SU-DHL-6 (cell line): Measurements from ENCODE around the gene CARD16.
"Not testable (repeated sequence)": the region's sequence is repeated elsewhere in the genome, so short reads cannot be mapped to it uniquely, and the experiment has no call there.

Experiments
- H2AFZ ChIP-seq: fragments of 200-600 bp; sonication (generic); 2 replicates; pipeline ENCODE4 v1.6.1; 2014; ENCODE audit warnings: low read depth, mild to moderate bottlenecking, moderate library complexity, mixed read lengths, antibody characterized with exemption, low read length; ENCODE audit not compliant: severe bottlenecking
- H3F3A ChIP-seq: fragments of 200-600 bp; shearing (Covaris generic); 2 replicates; pipeline ENCODE4 v1.6.0; 2016; ENCODE audit warnings: antibody characterized with exemption, mild to moderate bottlenecking; ENCODE audit not compliant: insufficient read depth
- H3K27ac ChIP-seq: fragments of 200-600 bp; sonication (generic); 2 replicates; pipeline ENCODE4 v1.5.1; 2016; ENCODE audit warnings: low read depth, mild to moderate bottlenecking, low read length, moderate library complexity, mixed read lengths
- H3K27me3 ChIP-seq: fragments of 200-600 bp; sonication (generic), shearing (Covaris generic); 2 replicates; pipeline ENCODE4 v1.6.0; 2014; ENCODE audit warnings: mild to moderate bottlenecking, low read length
- H3K36me3 ChIP-seq: fragments of 200-600 bp; sonication (generic); 2 replicates; pipeline ENCODE4 v1.6.1; 2014; ENCODE audit warnings: mild to moderate bottlenecking, low read length, mixed read lengths
- H3K4me2 ChIP-seq: fragments of 300-600, 200-600 bp; shearing (Covaris generic), sonication (generic); 2 replicates; pipeline ENCODE4 v1.6.0; 2014; ENCODE audit warnings: low read length, low read depth, mild to moderate bottlenecking; ENCODE audit not compliant: poor library complexity, severe bottlenecking
- H3K4me3 ChIP-seq: fragments of 200-600 bp; sonication (generic); 2 replicates; pipeline ENCODE4 v1.5.1; 2014; ENCODE audit warnings: antibody characterized with exemption, low read length, mild to moderate bottlenecking, mixed read lengths; ENCODE audit not compliant: insufficient read depth, poor library complexity, severe bottlenecking
- H3K79me2 ChIP-seq: fragments of 200-600 bp; sonication (generic); 2 replicates; pipeline ENCODE4 v1.6.1; 2014; ENCODE audit warnings: mild to moderate bottlenecking, low read length, moderate library complexity; ENCODE audit not compliant: insufficient read depth
- H3K9ac ChIP-seq: fragments of 200-600 bp; sonication (generic); 2 replicates; pipeline ENCODE4 v1.7.0; 2014; ENCODE audit warnings: mild to moderate bottlenecking, low read length
- H3K9me2 ChIP-seq: fragments of 200-600 bp; sonication (generic); replicated peaks from 2 replicates; pipeline ENCODE4 v1.6.1; 2014; ENCODE audit warnings: low read length; ENCODE audit not compliant: insufficient read depth
- H3K9me3 ChIP-seq: fragments of 200-600 bp; sonication (generic); 2 replicates; pipeline ENCODE4 v1.6.1; 2014; ENCODE audit warnings: low read length, mixed read lengths; ENCODE audit not compliant: insufficient read depth
- H4K20me1 ChIP-seq: fragments of 200-600 bp; sonication (generic); 2 replicates; pipeline ENCODE4 v1.6.1; 2014; ENCODE audit warnings: low read depth, mild to moderate bottlenecking, antibody characterized with exemption, low read length, moderate library complexity, mixed read lengths
- EZH2phosphoT487 ChIP-seq: fragments of 200-600 bp; sonication (generic), shearing (Covaris generic); conservative IDR thresholded peaks from 2 replicates; pipeline ENCODE4 v1.6.1; 2018; ENCODE audit warnings: mild to moderate bottlenecking, antibody characterized with exemption, low read length, moderate library complexity, mixed read lengths
- TF ChIP-seq, protein P1 (sequence below): fragments of 200-600 bp; sonication (generic); IDR thresholded peaks from one replicate; pipeline ENCODE4 v1.5.1; 2017; ENCODE audit warnings: antibody characterized with exemption, mild to moderate bottlenecking, low read length, moderate library complexity; ENCODE audit not compliant: insufficient read depth, poor library complexity, severe bottlenecking

Gene CARD16

GRCh38 chr11:105071089-105071732 lies 26.1 kb upstream of the CARD16 start:
- Histone ChIP-seq H3K9me3 (no peaks in the 10 kb centered on the region), H3K9me2 (no peaks in the 10 kb centered on the region), H3K27me3 (no peaks in the 10 kb centered on the region), H3K4me3 (no peak overlapping the region), H3K79me2 (no peaks in the 10 kb centered on the region), H3K9ac (no peak overlapping the region), H3K36me3 (no peaks in the 10 kb centered on the region), H4K20me1 (no peaks in the 10 kb centered on the region), H3K4me2 (no peak overlapping the region), H2AFZ (no peak overlapping the region), H3K27ac (no peak overlapping the region), H3F3A (no peaks in the 10 kb centered on the region)
- TF ChIP-seq EZH2phosphoT487 = no peak
- TF ChIP-seq, protein P1, sequence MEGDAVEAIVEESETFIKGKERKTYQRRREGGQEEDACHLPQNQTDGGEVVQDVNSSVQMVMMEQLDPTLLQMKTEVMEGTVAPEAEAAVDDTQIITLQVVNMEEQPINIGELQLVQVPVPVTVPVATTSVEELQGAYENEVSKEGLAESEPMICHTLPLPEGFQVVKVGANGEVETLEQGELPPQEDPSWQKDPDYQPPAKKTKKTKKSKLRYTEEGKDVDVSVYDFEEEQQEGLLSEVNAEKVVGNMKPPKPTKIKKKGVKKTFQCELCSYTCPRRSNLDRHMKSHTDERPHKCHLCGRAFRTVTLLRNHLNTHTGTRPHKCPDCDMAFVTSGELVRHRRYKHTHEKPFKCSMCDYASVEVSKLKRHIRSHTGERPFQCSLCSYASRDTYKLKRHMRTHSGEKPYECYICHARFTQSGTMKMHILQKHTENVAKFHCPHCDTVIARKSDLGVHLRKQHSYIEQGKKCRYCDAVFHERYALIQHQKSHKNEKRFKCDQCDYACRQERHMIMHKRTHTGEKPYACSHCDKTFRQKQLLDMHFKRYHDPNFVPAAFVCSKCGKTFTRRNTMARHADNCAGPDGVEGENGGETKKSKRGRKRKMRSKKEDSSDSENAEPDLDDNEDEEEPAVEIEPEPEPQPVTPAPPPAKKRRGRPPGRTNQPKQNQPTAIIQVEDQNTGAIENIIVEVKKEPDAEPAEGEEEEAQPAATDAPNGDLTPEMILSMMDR = no peak

DNA sequence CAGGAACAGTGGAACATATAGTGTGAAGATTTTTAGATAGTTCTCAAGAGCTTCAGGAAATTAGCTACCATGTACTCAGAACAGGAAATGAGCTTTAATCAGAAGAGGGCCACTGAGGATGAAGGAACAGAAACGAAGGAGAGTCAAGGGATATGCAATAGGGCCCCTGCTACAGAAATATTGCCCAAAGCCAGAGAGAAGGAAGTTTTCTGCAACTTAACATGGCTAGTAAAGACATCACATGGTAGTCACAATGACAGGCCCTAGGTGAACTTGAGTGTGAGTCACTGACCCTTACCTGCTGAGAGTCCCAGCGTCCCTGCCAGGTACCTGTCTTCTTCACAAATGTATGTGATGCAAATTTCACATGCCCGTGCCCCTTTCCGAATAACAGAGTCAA lies 25.2 kb upstream of the CARD16 start:
- TF ChIP-seq EZH2phosphoT487 = no peak
- TF ChIP-seq, protein P1 = no peak
- H3K9me2 ChIP-seq = no peaks in the 10 kb centered on the region
- no peak overlapping the region for H2AFZ ChIP-seq
- H3K4me3 ChIP-seq = no peak overlapping the region
- H4K20me1 ChIP-seq = no peaks in the 10 kb centered on the region
- no peaks in the 10 kb centered on the region for H3K36me3 ChIP-seq
- no peaks in the 10 kb centered on the region for H3F3A ChIP-seq
- H3K9me3 ChIP-seq = no peaks in the 10 kb centered on the region
- no peaks in the 10 kb centered on the region for H3K79me2 ChIP-seq
- H3K9ac ChIP-seq = no peak overlapping the region
- no peak overlapping the region for H3K27ac ChIP-seq
- H3K27me3 ChIP-seq = no peaks in the 10 kb centered on the region
- no peak overlapping the region for H3K4me2 ChIP-seq

DNA sequence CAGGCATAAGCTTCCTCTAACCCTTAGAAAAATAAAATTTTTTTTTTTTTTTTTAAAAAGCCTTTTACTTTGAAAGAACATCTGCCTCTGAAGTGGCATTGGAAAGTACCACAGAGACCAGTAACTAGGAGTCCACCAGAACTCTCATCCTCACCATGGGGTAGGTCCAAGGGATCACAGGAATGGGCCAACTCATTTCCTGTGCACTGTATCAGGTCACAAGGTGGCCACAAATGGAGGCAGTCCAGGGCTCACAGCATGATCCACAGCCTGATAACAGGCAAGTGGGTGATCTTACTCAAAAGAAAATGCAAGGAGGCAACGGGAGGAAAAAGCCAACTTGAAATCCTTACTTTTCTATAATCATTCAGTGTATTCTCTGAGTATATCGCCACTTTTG lies 24.6 kb upstream of the CARD16 start:
- H3K36me3 ChIP-seq, H3K9ac ChIP-seq, H3K79me2 ChIP-seq, H4K20me1 ChIP-seq, H3K9me2 ChIP-seq, H3K4me3 ChIP-seq, H3F3A ChIP-seq, H3K27ac ChIP-seq, H2AFZ ChIP-seq, H3K4me2 ChIP-seq, H3K9me3 ChIP-seq, H3K27me3 ChIP-seq: not testable (repeated sequence)

DNA sequence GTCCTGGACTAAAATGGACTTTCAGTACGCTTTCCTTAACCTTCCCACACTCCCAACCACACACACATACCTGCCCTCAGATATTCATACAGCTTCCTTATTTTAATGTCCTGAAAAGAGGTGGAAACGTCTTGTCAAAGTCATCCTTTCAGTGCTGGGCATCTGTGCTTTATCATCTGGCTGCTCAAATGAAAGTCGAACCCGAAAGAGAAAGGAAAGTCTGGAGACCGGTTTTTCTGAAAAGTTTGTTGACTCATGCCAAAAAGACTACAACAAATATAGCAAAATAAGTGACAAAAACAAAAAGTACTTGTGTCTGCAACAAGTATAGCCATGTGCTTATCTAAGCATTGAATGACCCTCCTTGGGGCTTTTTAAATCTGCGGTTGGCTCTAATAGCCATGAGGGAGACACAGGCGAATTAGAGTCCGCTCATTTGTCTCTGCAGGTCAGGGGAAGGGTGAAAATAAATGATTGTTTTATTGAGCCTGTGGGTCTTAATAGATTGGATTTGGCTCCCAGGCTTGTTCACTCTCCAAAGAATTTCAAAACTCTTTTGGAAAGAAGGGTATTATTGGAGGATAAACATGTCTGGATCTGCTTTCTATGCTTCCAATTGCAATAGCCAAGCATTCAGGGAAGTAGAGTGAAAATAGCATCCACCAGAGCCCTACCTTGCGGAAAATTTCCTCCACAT lies 18.3 kb upstream of the CARD16 start:
- H3K79me2 ChIP-seq = not testable (repeated sequence)

More for the DNA sequence above, 18.3 kb upstream of the CARD16 start:
- H3K9me3 ChIP-seq, H3K27ac ChIP-seq, H3K9me2 ChIP-seq, H3K4me2 ChIP-seq, H3F3A ChIP-seq, H3K9ac ChIP-seq, H3K4me3 ChIP-seq, H3K27me3 ChIP-seq, H4K20me1 ChIP-seq, H3K36me3 ChIP-seq, H2AFZ ChIP-seq: not testable (repeated sequence)
